T1000 (cell line): ENCODE results near the gene ZDHHC14.
"Not testable (repeated sequence)": the region's sequence is repeated elsewhere in the genome, so short reads cannot be mapped to it uniquely, and the experiment has no call there.

Experiments used
- DNase-seq: peaks from one replicate; lab custom pipeline; 2025; ENCODE audit warnings: mixed read lengths; lab: John Stamatoyannopoulos, UW

ZDHHC14 gene

GRCh38 chr6:157467339-157467738 lies 86.3 kb downstream of the ZDHHC14 start:
- not testable (repeated sequence) for DNase-seq

- no peak for DNase-seq
These were observed 87.1 kb downstream of the ZDHHC14 start for GRCh38 chr6:157468054-157468453.

- no peak for DNase-seq
These were observed 87.6 kb downstream of the ZDHHC14 start for GRCh38 chr6:157468574-157468973.

- DNase-seq: no peak
These were observed 88.4 kb downstream of the ZDHHC14 start for GRCh38 chr6:157469378-157469777.

GRCh38 chr6:157471077-157471686 lies 90.2 kb downstream of the ZDHHC14 start:
- DNase-seq: no peak

GRCh38 chr6:157471895-157472686 lies 91.1 kb downstream of the ZDHHC14 start:
- no peak for DNase-seq

GRCh38 chr6:157476797-157477196 lies 95.8 kb downstream of the ZDHHC14 start:
- no peak for DNase-seq

GRCh38 chr6:157478926-157479325 lies 97.9 kb downstream of the ZDHHC14 start:
- no peak for DNase-seq

GRCh38 chr6:157479464-157480303 lies 98.7 kb downstream of the ZDHHC14 start:
- no peak for DNase-seq

- no peak for DNase-seq
These were observed 100.3 kb downstream of the ZDHHC14 start for GRCh38 chr6:157481189-157481864.

- no peak for DNase-seq
These were observed 100.9 kb downstream of the ZDHHC14 start for GRCh38 chr6:157481865-157482249.

- DNase-seq: no peak
These were observed 102.8 kb downstream of the ZDHHC14 start for GRCh38 chr6:157483770-157484169.

GRCh38 chr6:157484181-157484580 lies 103.2 kb downstream of the ZDHHC14 start:
- no peak for DNase-seq

GRCh38 chr6:157486572-157486971 lies 105.6 kb downstream of the ZDHHC14 start:
- no peak for DNase-seq

- DNase-seq: no peak
These were observed 106.3 kb downstream of the ZDHHC14 start for GRCh38 chr6:157487110-157487773.

GRCh38 chr6:157488058-157488457 lies 107.1 kb downstream of the ZDHHC14 start:
- no peak for DNase-seq

GRCh38 chr6:157488716-157489118 lies 107.7 kb downstream of the ZDHHC14 start:
- no peak for DNase-seq

- DNase-seq: no peak
These were observed 109.8 kb downstream of the ZDHHC14 start for GRCh38 chr6:157490611-157491269.

GRCh38 chr6:157491571-157492232 lies 110.7 kb downstream of the ZDHHC14 start:
- DNase-seq: no peak

- no peak for DNase-seq
These were observed 111.3 kb downstream of the ZDHHC14 start for GRCh38 chr6:157492249-157492648.
